Tongue (tissue), 2 donors: ENCODE data around the gene NLRP9. TPM values are rescaled to one million over a fixed set of nuclear protein-coding genes. Genes with fewer than 3 reads are reported as not detected.
A peak's percentile ranks its signal among the peaks of the same experiment; 100 is the strongest.

Experiments used
- DNase-seq: peaks from one replicate; pipeline ENCODE4 v3.0.0-alpha.2; 2015
- total RNA-seq: library from RNA; depleted of rRNA; stranded (reverse); fragments of >200 nt; gene quantifications from one replicate; pipeline ENCODE4 v1.2.3, GENCODE V29; 2014

The NLRP9 gene
- total RNA-seq, 1 donor from 2014 or later = not detected

DNA sequence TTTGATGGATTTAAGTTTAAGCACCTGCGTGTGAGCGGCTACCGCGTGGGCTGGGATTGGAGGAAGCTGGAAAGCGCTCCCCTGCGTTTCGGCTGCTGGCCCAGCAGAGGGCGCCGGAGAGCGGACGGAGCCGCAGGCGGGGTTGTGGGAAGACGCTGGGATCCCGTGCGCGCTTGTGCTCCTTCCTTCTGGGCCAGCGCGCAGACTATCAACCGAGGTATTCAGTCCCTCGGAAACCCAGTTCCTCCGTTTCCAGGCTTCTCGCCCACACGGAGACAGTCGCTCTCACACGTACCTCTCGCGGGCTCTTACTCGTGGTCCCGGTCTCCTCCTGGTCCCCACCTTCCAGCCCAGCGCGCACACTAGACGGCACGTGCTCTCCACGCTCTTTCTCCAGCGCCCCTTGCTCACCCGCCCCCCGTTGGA lies 34.4 kb downstream of the NLRP9 start:
- peak; percentile 64 for DNase-seq

- no peak for DNase-seq
Measured at GRCh38 chr19:55702131-55702627, 36.0 kb downstream of the NLRP9 start.

DNA sequence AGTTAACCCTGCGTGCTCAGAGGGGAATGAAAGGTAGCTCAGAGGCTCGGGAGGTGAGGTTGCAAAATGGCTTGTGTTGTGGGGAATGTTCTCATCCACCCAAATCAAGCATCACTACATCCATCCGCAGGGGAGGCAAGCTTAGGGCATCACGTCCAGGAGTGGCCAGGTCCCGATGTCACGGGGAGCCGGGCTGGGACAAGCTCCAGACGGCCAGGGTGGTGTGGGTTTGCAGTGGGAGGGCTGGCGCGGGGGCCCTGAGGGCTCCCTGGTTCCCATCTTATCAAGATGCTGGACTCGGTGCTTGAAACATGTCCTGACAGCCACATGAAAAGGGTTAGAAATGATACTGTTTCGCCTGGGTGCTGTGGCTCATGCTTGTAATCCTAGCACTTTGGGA lies 37.4 kb downstream of the NLRP9 start:
- DNase-seq = no peak

DNA sequence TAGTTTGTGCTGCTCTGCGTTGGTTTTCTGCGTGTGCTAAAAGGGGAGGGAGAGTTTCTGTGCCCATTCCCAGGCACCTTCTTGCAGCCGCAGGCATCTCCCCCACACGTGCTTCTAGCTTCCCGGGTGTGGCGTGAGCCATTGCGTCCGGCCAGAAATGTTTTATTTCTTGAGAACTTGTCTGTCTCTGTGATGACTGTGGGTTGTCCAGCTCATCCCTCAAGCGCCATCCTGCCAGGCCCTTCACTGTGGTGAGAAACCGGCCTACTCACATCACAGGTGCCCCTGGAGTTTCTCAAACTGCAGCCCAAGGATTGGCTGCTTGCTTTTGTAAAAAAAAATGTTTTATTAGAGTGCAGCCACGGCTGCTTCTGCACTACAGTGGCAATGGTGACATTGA lies 39.0 kb downstream of the NLRP9 start:
- no peak for DNase-seq

- DNase-seq = no peak
Measured at GRCh38 chr19:55698256-55698655, 39.9 kb downstream of the NLRP9 start.

DNA sequence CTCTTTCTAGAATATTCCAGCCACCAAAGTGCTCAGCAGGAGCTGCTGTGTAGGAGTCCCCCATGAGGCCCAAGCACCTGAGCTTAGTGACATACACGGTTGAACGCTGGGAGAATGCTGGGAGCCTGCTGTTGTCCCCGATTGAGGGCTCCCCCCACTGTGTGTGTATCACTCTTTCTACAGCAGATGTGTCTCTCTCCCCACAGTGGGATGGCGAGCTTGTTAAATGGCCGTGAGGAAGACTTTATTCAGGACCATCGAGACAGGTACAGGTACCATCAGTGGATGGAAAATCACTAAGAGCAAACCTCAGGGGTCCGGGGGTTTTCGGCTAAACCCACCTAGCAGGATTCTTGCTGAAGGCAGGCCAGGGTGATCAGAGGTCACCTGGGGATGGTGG lies 40.5 kb downstream of the NLRP9 start:
- no peak for DNase-seq

DNA sequence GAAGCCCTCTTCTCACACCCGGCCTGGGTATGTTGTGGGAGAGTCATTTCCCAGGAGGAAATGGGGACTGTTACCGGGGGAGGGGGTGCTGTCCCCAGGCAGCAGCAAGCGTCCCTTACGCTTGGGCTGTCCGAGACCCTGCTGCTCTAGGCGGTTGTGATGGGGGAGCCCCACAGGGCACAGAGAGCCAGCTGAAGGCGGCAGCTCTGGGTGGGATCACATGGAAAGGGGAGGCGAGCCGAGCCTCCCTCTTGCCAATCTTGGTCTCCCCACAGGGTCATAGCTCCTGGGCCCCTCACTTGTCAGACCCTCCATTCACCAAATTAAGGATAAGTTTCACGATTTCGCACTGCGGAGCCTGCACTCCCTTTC lies 41.1 kb downstream of the NLRP9 start:
- no peak for DNase-seq

DNA sequence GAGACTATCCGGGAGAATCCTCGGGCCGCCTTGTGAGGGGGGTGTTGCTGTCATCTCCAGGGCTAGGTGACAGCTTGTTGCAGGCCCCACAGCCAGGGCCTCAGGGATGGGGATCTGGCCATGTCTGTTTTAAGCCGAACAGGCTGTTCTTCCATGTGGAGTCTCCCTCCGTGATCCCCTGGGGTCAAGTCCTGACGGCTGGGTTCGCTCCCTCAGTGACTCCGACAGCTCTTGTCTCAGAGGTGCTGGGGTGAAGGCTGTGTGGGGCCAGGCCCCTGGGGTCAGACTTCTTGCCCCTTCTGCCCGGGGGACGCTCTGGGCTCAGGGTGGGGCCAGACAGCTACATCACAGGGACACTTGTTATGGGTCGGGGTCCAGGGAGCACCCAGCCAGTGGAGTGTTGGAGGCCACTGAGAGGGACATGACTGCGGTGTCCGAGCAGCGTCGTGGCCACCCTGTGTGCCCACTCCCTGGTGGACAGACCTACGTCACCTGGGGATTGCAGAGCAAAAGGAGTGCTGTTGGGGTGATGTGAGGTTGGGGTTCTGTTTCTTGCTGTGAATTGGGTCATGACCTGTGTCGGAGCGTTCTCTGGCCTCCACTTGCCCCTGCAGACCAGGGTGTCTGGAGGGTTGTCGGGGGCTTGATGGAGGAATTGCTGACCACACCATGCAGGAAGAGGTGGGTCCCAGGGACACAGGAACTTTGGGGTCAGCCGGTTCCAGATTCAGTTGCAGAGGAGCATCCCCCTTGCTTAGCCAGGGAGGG lies 41.7 kb downstream of the NLRP9 start:
- no peak for DNase-seq

- DNase-seq = no peak
Measured at GRCh38 chr19:55695511-55696290, 42.5 kb downstream of the NLRP9 start.

DNA sequence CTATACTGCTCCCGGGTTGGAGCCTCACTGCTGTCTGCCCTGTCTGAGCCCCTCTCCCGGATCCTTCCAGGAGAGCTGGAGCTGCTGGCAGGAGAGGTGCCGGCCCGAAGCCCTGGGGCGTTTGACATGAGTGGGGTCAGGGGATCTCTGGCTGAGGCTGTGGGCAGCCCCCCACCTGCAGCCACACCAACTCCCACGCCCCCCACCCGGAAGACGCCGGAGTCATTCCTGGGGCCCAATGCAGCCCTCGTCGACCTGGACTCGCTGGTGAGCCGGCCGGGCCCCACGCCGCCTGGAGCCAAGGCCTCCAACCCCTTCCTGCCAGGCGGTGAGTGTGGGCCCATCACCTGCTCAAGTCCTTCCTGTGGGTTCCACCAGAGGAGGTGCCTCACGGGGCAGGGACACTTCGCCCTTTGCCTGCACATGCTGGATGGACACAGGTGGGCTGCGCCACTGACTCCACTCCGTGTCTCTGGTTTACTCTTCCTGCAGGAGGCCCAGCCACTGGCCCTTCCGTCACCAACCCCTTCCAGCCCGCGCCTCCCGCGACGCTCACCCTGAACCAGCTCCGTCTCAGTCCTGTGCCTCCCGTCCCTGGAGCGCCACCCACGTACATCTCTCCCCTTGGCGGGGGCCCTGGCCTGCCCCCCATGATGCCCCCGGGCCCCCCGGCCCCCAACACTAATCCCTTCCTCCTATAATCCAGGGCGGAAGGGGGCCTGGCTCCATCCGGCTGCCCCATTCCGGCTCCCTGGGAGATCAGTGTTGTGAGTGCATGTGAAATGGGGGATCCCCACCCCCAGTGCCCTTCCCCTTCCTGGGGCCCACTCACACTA lies 43.3 kb downstream of the NLRP9 start:
- DNase-seq = no peak

DNA sequence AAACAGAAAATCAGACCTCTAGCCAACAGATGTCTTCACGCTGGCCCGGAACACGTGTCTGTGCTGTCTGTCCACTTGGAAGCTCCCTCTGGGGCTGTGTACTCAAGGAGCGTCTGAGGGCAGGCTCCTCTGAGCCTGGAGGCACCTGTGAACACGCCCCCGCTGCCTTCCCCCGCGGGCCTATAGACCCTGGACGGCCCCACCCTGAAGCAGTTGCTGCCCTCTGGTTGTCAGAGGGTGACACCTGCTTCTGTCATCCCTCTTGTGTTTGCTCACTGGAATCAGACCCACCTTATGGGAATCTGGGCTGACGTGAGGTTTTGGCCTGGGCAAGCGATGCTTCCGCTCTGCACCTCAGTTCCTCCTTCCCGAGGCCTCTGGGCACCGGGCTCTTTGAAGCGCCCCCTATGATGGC lies 44.0 kb downstream of the NLRP9 start:
- no peak for DNase-seq

DNA sequence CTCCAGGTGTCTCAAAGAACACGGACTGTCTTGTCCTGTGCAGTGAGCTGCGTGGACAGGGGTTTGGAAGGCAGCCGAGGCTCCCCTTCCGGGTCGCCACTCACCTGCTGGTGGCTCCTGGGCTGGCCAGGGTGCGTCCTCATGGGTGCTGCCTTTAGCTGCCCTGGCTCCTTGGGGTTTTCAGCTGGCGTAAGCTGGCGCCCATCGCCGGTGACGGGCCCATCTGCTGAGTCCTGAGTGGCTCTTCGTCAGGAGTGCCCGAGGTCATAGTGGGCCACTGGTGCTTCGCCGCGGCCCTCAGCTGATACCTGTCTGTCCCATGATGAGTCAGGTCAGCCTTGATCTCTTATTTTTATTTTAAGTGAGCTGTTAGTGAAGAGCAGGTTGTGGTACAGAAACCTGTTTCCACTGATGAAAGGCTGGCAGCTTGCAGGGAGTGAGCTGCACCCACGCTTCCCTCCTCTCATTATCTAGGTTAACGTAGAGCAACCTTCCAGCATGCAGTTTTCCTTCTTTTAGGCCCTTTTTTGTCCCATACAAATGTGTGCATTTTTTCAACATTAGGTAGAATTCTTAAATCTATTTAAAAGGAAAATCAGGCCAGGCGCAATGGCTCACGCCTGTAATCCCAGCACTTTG lies 44.7 kb downstream of the NLRP9 start:
- no peak for DNase-seq

DNA sequence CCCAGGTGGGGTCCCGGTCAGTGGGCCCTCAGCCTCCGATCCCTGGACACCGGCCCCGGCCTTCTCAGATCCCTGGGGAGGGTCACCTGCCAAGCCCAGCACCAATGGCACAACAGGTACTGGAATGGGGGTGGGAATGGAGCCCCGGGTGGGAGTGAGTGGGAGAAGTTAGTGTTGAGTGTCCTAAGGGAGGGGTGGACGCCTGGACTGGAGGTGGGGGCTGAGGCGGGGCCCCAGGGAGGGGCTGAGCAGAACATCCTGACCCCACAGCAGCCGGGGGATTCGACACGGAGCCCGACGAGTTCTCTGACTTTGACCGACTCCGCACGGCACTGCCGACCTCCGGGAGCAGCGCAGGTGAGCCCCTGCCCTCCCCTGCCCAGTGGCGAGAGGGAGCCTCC lies 45.5 kb downstream of the NLRP9 start:
- no peak for DNase-seq

- DNase-seq = no peak
Measured at GRCh38 chr19:55691561-55692481, 46.4 kb downstream of the NLRP9 start.

DNA sequence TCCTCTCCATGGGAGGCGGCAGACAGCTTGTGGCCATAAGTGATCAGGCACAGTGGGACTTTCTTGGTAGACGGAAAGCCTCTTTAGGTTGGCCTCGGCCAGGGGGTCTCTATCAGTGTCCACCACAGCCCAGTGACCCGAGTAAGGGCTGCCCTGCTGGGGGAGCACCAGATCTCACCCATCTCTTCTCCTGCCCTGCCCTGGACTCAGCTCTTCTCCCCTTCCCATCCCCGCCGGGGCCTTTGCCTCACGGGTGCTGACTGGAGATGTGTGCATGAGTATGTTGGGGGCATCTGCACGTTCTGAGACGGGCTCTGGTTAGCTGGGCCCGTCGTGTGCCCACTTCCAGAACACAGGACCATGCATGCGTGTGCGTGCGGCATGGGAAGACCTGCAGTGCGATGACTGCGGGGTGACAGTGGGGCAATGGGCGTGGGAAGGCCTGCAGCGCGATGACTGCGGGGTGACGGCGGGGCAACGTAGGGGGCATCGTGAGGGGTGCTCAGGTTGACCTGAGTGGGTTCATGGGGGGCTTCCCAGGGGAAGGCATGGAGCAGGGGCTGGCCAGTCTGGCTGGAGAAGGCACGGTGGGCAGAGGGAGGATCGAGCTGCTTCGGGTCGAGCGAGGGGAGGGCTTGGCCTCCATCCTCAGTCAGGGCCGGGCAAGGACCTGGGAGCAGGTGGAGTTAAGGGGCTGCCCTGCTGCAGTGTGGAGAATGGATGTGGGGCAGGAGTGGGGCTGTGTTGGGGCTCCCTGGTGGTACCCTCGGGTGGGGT lies 47.2 kb downstream of the NLRP9 start:
- DNase-seq = no peak

GRCh38 chr19:55690109-55690768 lies 48.0 kb downstream of the NLRP9 start:
- no peak for DNase-seq

DNA sequence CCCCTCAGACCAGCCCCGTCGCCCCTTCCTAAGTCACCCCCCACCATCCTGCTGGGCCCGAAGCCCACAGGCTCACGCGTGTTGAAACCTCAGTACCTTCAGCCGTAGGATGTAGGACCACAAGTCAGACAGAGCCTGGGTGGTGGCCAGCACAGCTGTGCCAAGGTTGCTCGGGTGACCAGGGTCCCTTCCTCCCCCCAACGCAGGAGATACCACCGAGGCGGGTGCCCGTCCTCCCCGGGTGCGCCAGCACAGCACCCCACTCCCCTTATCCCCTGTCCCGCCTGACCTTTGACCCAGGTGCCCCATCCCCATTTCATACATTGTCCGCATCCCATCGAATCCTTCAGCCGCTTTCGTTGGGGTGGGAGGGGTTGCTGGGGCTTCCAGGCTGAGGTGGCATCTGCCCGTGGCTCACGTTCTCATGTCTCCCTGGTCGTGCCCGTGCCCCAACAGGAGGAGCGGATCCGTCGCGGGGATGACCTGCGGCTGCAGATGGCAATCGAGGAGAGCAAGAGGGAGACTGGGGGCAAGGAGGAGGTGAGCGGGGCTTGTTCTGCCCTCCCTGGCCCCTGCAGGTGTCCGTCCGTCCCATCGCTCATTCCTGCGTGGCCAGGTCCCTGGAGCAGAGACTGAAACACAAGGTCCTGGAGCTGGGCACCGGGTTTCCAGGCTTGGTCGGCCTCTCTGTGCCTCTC lies 48.6 kb downstream of the NLRP9 start:
- DNase-seq = no peak

DNA sequence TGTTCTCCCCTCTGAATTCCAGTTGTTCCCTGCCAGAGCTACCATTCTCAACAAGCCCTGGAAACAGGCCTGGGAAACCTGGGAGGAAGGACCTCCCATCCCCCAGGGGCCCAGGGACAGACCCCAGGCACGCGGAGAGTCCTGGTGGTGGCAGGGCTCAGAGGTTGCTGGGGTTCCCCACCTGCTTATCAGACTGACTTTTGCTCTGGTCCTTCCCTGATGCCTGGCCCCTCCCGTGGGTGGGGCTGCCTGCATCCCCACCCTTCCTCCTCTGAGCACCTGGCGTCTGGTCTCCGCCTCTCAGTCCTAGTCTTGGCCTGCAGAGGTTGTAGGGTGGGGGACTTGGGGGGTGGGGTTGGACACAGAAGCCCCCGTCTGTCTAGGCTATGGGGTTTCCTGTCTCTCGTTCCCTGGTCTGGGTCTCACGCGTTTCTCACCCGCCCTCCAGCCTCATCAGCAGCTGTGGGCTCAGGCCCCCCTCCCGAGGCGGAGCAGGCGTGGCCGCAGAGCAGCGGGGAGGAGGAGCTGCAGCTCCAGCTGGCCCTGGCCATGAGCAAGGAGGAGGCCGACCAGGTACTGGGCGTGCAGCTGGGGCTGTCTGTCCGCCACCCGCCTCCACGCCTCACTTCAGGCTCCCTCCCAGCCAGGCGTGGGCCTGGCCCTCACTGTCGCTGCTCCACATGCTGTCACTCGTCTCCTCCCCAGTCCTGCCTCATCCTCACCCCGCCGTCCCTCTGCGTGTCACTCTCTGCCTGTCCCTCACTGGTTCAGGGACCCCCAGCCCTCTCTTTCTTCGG lies 49.6 kb downstream of the NLRP9 start:
- DNase-seq = peak; percentile 93
